Choroid plexus epithelial cell (primary cell): ENCODE measurements around the gene ZNF423.

ENCODE experiments used
- DNase-seq: peaks from one replicate; pipeline ENCODE4 v3.0.0-alpha.2; 2010; ENCODE audit warnings: low read depth
- H3K4me3 ChIP-seq: 2 replicates; pipeline ENCODE4 v1.5.1; 2011; ENCODE audit warnings: low read depth, mild to moderate bottlenecking, control low read depth, low read length, moderate library complexity
- CTCF ChIP-seq: conservative IDR thresholded peaks from 2 replicates; pipeline ENCODE4 v1.5.1; 2011; ENCODE audit warnings: low read depth, mild to moderate bottlenecking, control low read depth, inconsistent platforms, low read length, moderate library complexity

Gene ZNF423

DNA sequence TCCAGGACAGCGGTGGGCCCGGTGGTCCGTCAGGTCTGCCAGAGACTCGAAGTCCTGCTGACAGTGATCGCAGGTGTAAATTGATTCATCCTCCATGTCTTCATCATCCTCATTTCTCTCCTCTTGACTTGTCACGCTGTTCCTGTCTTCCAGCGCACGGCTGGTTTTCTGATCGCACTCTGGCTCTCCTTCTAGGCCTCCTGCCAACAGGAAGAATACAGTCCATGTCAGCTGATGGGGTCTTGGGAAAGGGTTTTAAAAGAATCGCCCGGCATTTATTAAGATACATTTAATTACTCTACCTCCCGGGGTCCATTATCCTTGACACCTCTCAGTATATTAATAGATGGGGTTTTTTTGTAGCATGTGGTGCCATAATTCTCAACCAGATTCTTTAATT is 125.1 kb downstream of the ZNF423 start:
- no peak overlapping the region for H3K4me3 ChIP-seq
- no peak for TF ChIP-seq CTCF
- DNase-seq: no peak

DNA sequence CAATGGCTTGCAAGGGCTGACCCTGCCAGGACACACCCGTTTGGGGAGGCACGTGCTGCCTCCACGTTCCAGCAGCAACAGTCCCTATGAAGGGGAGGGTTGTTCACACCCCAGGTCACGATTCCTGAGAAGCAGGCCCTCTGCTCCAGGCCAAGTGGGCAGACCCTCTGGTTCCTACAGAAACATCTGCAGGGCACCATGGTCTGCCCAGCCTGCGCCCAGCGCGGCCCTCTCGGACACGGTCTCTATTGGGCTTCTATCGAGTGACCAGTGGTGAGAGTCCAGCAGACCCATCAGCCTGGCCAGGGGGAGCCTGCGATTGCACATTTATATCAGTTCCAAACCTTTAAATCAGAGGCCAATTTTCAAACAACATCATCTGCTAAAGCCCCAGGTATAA is 128.3 kb downstream of the ZNF423 start:
- DNase-seq: no peak
- TF ChIP-seq CTCF: no peak
- H3K4me3 ChIP-seq: no peak overlapping the region

- no peak overlapping the region for H3K4me3 ChIP-seq
- DNase-seq: no peak
- no peak for TF ChIP-seq CTCF
Measured at GRCh38 chr16:49726155-49726554, 129.8 kb downstream of the ZNF423 start.

GRCh38 chr16:49725651-49726050 is 130.3 kb downstream of the ZNF423 start:
- DNase-seq: no peak
- no peak for TF ChIP-seq CTCF
- no peak overlapping the region for H3K4me3 ChIP-seq

DNA sequence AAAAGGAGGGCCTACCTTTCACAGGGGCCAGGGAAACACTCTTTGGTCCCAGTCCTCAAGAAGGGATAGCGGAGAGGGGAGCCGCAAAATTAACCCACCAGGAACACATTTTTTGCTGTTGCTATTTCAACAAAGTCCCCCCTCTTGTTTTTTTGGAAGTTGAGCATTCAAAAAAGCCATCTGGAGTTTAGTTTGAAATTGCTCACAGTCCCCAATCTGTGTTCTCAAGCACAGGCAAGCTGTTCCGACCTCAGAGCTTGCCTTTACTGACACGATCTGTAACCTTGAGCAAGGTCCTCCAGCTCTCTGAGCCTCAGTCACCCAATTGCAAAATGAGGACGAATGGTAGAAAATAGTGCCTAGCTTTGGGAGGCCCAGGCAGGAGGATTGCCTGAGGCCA is 131.1 kb downstream of the ZNF423 start:
- TF ChIP-seq CTCF: no peak
- H3K4me3 ChIP-seq: no peak overlapping the region
- no peak for DNase-seq

- DNase-seq: no peak
- TF ChIP-seq CTCF: no peak
- H3K4me3 ChIP-seq: no peak overlapping the region
Measured at GRCh38 chr16:49723310-49723709, 132.6 kb downstream of the ZNF423 start.

DNA sequence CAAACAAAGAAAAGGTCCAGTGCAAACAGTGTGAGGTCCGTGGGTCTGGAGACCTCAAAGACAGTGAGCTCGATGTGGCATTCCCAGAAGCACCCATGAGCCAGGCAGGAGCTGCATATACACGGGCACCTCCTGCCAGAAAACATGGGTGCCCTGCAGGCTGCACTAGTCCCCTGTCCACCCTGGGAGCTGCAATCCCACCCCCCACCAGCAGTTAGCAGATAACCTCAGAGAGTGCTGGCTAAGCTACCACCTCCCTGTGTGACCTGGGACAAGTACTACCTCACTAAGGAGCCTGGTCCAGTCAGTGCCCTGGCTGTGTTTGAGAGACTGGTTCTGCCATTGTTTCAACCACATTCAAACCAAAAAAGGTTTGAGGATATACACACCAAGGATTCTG is 135.7 kb downstream of the ZNF423 start:
- H3K4me3 ChIP-seq: no peak overlapping the region
- TF ChIP-seq CTCF: no peak
- DNase-seq: no peak
